Coronary artery (tissue), 2 donors: Measurements from ENCODE around the gene HMG20A.

ENCODE experiments used
- DNase-seq: peaks from one replicate; pipeline ENCODE4 v3.0.0-alpha.2; 2017; ENCODE audit warnings: low spot score
- H3K27ac ChIP-seq, 2 donors: fragments of 200-600 bp; sonication (generic); one replicate each; pipeline ENCODE4 v1.5.1; 2016 to 2019
- H3K4me3 ChIP-seq: fragments of 200-600 bp; sonication (generic); 2 replicates; pipeline ENCODE4 v1.5.1; 2016; ENCODE audit warnings: mild to moderate bottlenecking, moderate library complexity
- TF ChIP-seq, protein P1 (sequence below): fragments of 200-600 bp; sonication (generic); IDR thresholded peaks from one replicate; pipeline ENCODE4 v1.5.1; 2019; ENCODE audit warnings: antibody characterized with exemption

The HMG20A gene

DNA sequence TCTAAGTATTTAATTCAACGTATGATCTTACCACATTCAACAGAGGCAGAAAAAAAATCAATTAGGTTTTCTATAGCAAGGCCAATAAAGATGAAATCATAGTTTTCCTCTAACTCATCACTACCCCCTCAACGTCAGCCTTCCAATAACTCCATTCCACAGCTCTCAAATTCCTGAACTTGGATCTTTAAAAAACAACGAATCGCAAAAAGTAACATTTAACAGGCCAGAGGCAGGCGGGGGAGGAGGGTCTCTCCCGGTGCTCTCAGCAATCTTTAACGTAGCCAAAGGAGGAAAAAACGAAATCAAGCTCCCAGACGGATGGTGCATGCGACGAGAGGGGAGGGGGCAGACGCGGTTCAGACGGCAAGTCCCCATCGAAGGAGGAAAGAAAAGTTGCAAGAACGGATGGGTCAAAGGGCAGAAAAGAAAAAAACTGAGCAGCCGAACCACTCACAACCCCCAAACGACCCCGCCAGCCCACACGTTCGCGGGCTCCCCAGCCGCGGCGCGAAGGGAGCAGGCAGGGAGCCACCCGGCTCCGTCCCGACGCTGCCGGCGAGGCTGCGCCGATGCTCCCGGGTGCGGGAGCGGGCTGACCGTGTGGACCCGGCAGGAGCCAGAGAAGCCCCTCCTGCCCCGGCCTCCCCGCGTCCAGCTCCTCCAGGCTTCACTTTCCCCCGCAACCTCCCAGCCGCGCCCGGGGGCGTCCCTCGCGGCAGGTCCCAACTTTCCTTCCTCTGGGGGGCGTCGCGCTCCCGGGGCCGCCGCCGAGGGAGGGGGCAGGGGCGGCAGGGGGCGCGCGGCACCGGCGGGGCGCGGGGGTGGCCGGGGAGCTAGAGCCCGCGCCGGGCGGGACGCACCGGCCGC is 1.5 kb upstream of the HMG20A start:
- peak overlapping the region; percentile 94 for H3K4me3 ChIP-seq
- peak overlapping the region; percentile 88 to 98 for H3K27ac ChIP-seq
- DNase-seq = peak; percentile 74
- TF ChIP-seq, protein P1, sequence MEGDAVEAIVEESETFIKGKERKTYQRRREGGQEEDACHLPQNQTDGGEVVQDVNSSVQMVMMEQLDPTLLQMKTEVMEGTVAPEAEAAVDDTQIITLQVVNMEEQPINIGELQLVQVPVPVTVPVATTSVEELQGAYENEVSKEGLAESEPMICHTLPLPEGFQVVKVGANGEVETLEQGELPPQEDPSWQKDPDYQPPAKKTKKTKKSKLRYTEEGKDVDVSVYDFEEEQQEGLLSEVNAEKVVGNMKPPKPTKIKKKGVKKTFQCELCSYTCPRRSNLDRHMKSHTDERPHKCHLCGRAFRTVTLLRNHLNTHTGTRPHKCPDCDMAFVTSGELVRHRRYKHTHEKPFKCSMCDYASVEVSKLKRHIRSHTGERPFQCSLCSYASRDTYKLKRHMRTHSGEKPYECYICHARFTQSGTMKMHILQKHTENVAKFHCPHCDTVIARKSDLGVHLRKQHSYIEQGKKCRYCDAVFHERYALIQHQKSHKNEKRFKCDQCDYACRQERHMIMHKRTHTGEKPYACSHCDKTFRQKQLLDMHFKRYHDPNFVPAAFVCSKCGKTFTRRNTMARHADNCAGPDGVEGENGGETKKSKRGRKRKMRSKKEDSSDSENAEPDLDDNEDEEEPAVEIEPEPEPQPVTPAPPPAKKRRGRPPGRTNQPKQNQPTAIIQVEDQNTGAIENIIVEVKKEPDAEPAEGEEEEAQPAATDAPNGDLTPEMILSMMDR = no peak

DNA sequence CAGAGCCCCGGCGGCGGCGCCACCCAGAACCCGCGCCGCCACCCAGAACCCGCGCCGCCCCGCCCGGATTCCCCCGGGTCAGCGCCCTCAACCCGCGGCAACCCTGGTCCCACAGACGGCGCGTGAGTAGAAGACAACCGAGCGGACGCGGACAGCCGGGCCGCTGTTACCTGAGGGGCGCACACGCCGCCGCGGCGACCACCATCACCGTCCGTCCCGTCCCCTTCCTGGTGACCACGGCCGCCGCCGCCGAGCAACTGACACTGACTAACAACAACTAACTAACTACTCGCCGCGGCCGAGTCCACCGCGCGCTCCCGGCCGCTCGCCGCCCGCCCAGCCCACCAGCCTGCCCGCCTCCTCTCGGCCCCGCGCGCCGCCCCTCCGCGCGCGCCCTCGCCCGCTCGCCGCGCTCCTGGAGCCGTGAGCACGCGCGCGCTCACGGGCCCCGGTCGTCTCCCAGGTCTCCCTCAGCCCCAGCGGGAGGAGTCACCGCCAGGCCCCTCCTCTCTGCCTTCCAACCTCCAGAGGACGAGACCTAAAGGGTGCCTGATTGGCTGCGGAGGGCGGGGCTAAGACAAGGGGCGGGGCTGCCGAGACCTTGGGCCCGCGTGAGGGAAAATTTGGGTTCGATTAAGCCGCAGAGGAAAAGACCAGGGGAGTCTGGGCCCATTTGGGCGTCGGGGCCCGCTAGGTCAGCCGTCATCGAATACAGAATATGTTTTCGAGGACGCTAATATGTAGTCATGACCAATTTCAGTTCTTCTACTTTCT is 665 bp upstream of the HMG20A start, which contains the start of gene PEAK1:
Gene PEAK1 (minus strand): TSS at position 269 of the 774 bp plus-strand sequence. CDS start 238,178 bp downstream, outside the sequence.
- DNase-seq = peak; percentile 99
- peak within 1 kb of the TSS; percentile 94 for H3K4me3 ChIP-seq
- TF ChIP-seq, protein P1 = no peak
- H3K27ac ChIP-seq = peak within 1 kb of the TSS; percentile 88 to 98

DNA sequence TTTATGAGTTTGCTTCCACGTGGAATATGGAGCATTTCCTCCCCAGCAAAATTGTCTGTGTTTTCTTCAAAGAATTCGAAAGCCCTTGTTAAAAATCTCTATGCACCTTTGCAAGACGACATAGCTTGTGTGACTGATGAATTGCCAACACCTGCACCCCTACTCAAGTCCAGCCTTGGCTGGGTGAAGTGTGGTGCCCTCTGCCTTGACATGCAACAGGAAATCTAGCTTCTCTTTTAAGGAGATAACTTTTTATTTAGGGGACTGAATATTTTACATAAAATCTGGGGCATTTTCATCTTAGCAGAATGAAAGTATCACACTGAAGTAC is 647 bp downstream of the HMG20A start:
- Histone ChIP-seq H3K4me3 (peak overlapping the region; percentile 94), H3K27ac (peak overlapping the region; percentile 88 to 98)
- DNase-seq = no peak
- TF ChIP-seq, protein P1 = no peak

DNA sequence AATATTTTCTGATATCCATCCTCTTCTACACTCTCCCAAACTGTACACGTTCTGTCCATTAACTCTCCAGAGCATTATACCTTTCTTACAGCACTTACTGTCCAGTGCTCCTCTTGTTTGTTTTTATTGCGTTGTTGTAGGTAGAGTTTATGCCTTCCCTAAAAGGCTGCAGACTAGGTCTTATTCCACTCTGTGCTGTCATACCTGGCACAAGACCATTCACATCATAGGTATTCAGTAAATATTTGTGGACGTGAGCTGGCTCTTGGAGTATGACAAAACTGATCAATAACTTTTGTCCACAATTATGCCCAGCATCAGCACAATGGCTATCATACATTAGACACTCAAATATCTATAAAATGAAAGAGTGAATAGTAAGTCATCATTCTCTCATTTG is 4.4 kb downstream of the HMG20A start:
- Histone ChIP-seq H3K27ac (no peak overlapping the region), H3K4me3 (no peak overlapping the region)
- TF ChIP-seq, protein P1 = no peak
- no peak for DNase-seq

DNA sequence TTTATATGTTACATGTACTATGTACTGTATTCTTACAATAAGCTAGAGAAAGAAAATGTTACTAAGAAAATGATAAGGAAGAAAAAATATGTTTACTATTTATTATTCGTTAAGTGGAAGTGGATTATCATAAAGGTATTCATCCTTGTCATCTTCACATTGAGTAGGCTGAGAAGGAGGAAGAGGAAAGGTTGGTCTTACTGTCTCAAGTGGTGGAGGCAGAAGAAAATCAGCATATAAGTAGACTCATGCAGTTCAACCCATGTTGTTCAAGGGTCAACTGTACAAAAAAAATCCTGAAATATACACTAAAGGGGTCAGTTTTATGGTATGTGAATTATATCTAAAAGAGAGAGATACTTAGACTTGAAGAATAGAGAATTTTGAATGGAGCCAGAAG is 5.7 kb downstream of the HMG20A start:
- TF ChIP-seq, protein P1 = no peak
- no peak overlapping the region for H3K4me3 ChIP-seq
- H3K27ac ChIP-seq = no peak overlapping the region
- DNase-seq = no peak

DNA sequence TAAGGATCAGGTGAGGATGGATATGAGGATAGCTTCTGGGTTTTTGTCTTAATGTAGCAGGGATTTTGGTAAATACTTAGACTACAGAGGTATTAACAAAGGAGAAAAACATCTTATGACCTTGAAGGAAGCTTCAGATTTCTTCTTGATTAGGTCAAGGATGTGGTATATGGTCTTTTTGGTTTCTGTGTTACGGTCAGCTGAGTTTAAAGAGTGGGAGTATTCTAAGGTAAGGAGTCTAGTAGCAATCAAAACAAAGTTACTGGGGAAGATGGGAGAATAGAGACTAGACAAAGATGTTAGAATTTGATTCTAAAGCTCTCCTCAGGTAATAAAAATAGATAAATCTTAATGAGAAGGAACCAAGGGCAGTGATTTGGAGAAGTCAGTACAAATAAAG is 6.2 kb downstream of the HMG20A start:
- no peak overlapping the region for H3K27ac ChIP-seq
- no peak overlapping the region for H3K4me3 ChIP-seq
- DNase-seq = no peak
- TF ChIP-seq, protein P1 = no peak
